ENCODE data around the gene NLRP5. TPM values are rescaled to one million over a fixed set of nuclear protein-coding genes. Genes with fewer than 3 reads are reported as not detected.

NLRP5 gene
- total and polyA plus RNA-seq, 2 of the 4 experiments (the other 2 are of a cell fraction): not detected

DNA sequence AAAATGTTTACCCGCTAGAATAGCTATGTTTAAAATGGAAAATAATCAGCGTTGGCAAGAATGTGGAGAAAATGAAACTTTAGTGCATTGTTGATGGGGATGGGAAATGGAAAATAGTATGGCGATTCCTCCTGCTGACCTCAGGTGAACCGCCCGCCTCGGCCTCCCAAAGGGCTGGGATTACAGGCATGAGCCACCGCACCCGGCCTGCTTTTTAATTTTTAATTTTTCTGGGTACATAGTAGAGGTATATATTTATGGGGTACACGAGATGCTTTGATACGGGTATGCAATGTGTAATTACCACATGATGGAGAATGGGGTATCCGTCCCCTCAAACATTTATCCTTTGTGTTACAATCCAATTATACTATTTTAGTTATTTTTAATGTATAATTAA is 46.3 kb upstream of the NLRP5 start:
- Histone ChIP-seq H2AK9ac (replicated peaks; ENCODE audit: low read depth, low read length, poor library complexity) (no peak overlapping the region), H3K4ac (ENCODE audit: low read depth, low read length) (no peak overlapping the region), H3K4me3 (ENCODE audit: insufficient read depth, low read depth, low read length) (no peak overlapping the region), H3K27me3 (ENCODE audit: control insufficient read depth, insufficient read depth, low read length) (no peaks in the 10 kb centered on the region), H2BK5ac (ENCODE audit: low read depth, low read length, poor library complexity, severe bottlenecking) (no peak overlapping the region), H4K20me1 (ENCODE audit: insufficient read depth, low read length) (no peaks in the 10 kb centered on the region), H3K4me2 (ENCODE audit: low read depth, low read length) (no peak overlapping the region), H4K91ac (ENCODE audit: insufficient read depth, low read depth, low read length) (no peak overlapping the region), H2AFZ (replicated peaks; ENCODE audit: low read length, poor library complexity) (no peak overlapping the region), H3K9me3 (ENCODE audit: control insufficient read depth, insufficient read depth, low read length) (peaks cover 22% of the 10 kb centered on the region; the same call in 1 of the 2 replicates), H2BK120ac (ENCODE audit: low read depth, low read length) (no peak overlapping the region), H3K36me3 (ENCODE audit: control insufficient read depth, insufficient read depth, low read length) (no peaks in the 10 kb centered on the region), H3K4me1 (ENCODE audit: control insufficient read depth, insufficient read depth, low read length) (no peaks in the 10 kb centered on the region), H4K5ac (ENCODE audit: low read depth, low read length) (no peak overlapping the region), H4K8ac (ENCODE audit: low read depth in 2 of 2, low read length in 2 of 2) (no peak overlapping the region), H3K27ac (ENCODE audit: insufficient read depth, low read length) (no peak overlapping the region), H2BK20ac (ENCODE audit: low read depth, low read length) (no peak overlapping the region), H3K9me1 (ENCODE audit: insufficient read depth, low read length) (no peaks in the 10 kb centered on the region), H3K14ac (replicated peaks; ENCODE audit: low read depth, low read length) (no peak overlapping the region), H3K56ac (ENCODE audit: extremely low read depth, insufficient read depth, low read length) (no peak overlapping the region), H2BK15ac (ENCODE audit: low read depth, low read length) (no peak overlapping the region), H3K23ac (ENCODE audit: low read depth, low read length) (no peak overlapping the region), H3K9ac (ENCODE audit: low read depth, low read length) (no peak overlapping the region), H2AK5ac (ENCODE audit: low read depth, low read length) (no peak overlapping the region), H3K79me1 (ENCODE audit: low read depth in 1 of 2, low read length in 2 of 2) (no peaks in the 10 kb centered on the region), H3K18ac (ENCODE audit: low read depth, low read length) (no peak overlapping the region)
- ATAC-seq (ENCODE audit: low read depth) (no peak), DNase-seq (no peak)
- no TSS peak for BruUV-seq (replicated peaks)
- POLR2A ChIA-PET (ENCODE audit: unreplicated experiment): no interaction called here
- dilution Hi-C loops (cut with HindIII; ENCODE audit: low sequenced_read_pairs, unreplicated experiment): no loop called here
- intact Hi-C loops (cut with micrococcal nuclease): no loop called here
- 100% methylated on average over 1 of the region's 11 CpGs; no CpG with 5 or more reads in 1 of the 2 experiments for WGBS, 2 experiments (ENCODE audit: extremely low coverage in 2 of 2, insufficient read length in 1 of 2)
- CTCF ChIA-PET: no interaction called here
- in situ Hi-C loops (cut with MboI; ENCODE audit: low sequenced_read_pairs): no loop called here
- TF ChIP-seq BHLHE40 (IDR thresholded peaks at IDR 0.05; ENCODE audit: low read depth, low read length) (no peak), FOS (IDR thresholded peaks at IDR 0.05; ENCODE audit: low read depth, low read length) (no peak), CHD1 (IDR thresholded peaks at IDR 0.05; ENCODE audit: low read depth, low read length) (no peak), CEBPB (IDR thresholded peaks at IDR 0.05; ENCODE audit: low read depth, low read length) (no peak), RAD21 (IDR thresholded peaks at IDR 0.05; ENCODE audit: low read length) (no peak), SMC3 (IDR thresholded peaks at IDR 0.05; ENCODE audit: low read depth, low read length) (no peak), NFE2L2 (IDR thresholded peaks at IDR 0.05; ENCODE audit: low read depth, low read length) (no peak), MAZ (IDR thresholded peaks at IDR 0.05; ENCODE audit: borderline replicate concordance, low read depth, low read length) (no peak), MXI1 (IDR thresholded peaks at IDR 0.05; ENCODE audit: borderline replicate concordance, low read depth, low read length) (no peak)
- TF ChIP-seq, protein P1, sequence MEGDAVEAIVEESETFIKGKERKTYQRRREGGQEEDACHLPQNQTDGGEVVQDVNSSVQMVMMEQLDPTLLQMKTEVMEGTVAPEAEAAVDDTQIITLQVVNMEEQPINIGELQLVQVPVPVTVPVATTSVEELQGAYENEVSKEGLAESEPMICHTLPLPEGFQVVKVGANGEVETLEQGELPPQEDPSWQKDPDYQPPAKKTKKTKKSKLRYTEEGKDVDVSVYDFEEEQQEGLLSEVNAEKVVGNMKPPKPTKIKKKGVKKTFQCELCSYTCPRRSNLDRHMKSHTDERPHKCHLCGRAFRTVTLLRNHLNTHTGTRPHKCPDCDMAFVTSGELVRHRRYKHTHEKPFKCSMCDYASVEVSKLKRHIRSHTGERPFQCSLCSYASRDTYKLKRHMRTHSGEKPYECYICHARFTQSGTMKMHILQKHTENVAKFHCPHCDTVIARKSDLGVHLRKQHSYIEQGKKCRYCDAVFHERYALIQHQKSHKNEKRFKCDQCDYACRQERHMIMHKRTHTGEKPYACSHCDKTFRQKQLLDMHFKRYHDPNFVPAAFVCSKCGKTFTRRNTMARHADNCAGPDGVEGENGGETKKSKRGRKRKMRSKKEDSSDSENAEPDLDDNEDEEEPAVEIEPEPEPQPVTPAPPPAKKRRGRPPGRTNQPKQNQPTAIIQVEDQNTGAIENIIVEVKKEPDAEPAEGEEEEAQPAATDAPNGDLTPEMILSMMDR (conservative IDR thresholded peaks at IDR 0.05; ENCODE audit: low read depth, low read length): no peak
- TF ChIP-seq, protein P2, sequence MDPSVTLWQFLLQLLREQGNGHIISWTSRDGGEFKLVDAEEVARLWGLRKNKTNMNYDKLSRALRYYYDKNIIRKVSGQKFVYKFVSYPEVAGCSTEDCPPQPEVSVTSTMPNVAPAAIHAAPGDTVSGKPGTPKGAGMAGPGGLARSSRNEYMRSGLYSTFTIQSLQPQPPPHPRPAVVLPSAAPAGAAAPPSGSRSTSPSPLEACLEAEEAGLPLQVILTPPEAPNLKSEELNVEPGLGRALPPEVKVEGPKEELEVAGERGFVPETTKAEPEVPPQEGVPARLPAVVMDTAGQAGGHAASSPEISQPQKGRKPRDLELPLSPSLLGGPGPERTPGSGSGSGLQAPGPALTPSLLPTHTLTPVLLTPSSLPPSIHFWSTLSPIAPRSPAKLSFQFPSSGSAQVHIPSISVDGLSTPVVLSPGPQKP (IDR thresholded peaks at IDR 0.05; ENCODE audit: borderline replicate concordance, low read depth, low read length): no peak
- TF ChIP-seq, protein P3, sequence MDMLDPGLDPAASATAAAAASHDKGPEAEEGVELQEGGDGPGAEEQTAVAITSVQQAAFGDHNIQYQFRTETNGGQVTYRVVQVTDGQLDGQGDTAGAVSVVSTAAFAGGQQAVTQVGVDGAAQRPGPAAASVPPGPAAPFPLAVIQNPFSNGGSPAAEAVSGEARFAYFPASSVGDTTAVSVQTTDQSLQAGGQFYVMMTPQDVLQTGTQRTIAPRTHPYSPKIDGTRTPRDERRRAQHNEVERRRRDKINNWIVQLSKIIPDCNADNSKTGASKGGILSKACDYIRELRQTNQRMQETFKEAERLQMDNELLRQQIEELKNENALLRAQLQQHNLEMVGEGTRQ (IDR thresholded peaks at IDR 0.05; ENCODE audit: low read depth, low read length): no peak
